ENCODE results near the gene C1QTNF12. TPM values are rescaled to one million over a fixed set of nuclear protein-coding genes. Genes with fewer than 3 reads are reported as not detected.

C1QTNF12 gene
- total RNA-seq, 1 donor from 2014 or later: 2.5 TPM

- Mint-ChIP-seq H3K4me3 (no peak overlapping the region), H3K36me3 (no peaks in the 10 kb centered on the region), H3K27me3 (peaks cover 5% of the 10 kb centered on the region), H3K9me3 (no peaks in the 10 kb centered on the region), H3K4me1 (ENCODE audit: unreplicated experiment) (no peaks in the 10 kb centered on the region), H3K27ac (no peak overlapping the region)
- DNase-seq (ENCODE audit: extremely low spot score, unreplicated experiment): no peak
- no peak for TF ChIP-seq CTCF (conservative IDR thresholded peaks at IDR 0.05)
Observed at GRCh38 chr1:1210726-1211540, 35.6 kb downstream of the C1QTNF12 start.

GRCh38 chr1:1208713-1209433 is 37.6 kb downstream of the C1QTNF12 start:
- H3K27ac Mint-ChIP-seq: no peak overlapping the region

GRCh38 chr1:1207571-1207892 is 39.0 kb downstream of the C1QTNF12 start:
- Mint-ChIP-seq H3K9me3 (no peaks in the 10 kb centered on the region), H3K4me3 (no peak overlapping the region), H3K27ac (no peak overlapping the region), H3K4me1 (ENCODE audit: unreplicated experiment) (no peaks in the 10 kb centered on the region), H3K27me3 (peaks cover 5% of the 10 kb centered on the region), H3K36me3 (no peaks in the 10 kb centered on the region)
- no peak for TF ChIP-seq CTCF (conservative IDR thresholded peaks at IDR 0.05)
- no peak for DNase-seq (ENCODE audit: extremely low spot score, unreplicated experiment)

More at GRCh38 chr1:1208713-1209433, 37.6 kb downstream of the C1QTNF12 start:
- Mint-ChIP-seq H3K27me3 (peaks cover 5% of the 10 kb centered on the region), H3K4me1 (ENCODE audit: unreplicated experiment) (no peaks in the 10 kb centered on the region), H3K4me3 (no peak overlapping the region), H3K36me3 (no peaks in the 10 kb centered on the region), H3K9me3 (no peaks in the 10 kb centered on the region)
- no peak for TF ChIP-seq CTCF (conservative IDR thresholded peaks at IDR 0.05)
- no peak for DNase-seq (ENCODE audit: extremely low spot score, unreplicated experiment)

GRCh38 chr1:1206966-1207531 is 39.5 kb downstream of the C1QTNF12 start:
- no peaks in the 10 kb centered on the region for H3K36me3 Mint-ChIP-seq
- H3K4me1 Mint-ChIP-seq (ENCODE audit: unreplicated experiment): no peaks in the 10 kb centered on the region
- peaks cover 5% of the 10 kb centered on the region for H3K27me3 Mint-ChIP-seq
- DNase-seq (ENCODE audit: extremely low spot score, unreplicated experiment): no peak
- no peak overlapping the region for H3K27ac Mint-ChIP-seq
- no peak for TF ChIP-seq CTCF (conservative IDR thresholded peaks at IDR 0.05)
- H3K9me3 Mint-ChIP-seq: no peaks in the 10 kb centered on the region
- H3K4me3 Mint-ChIP-seq: no peak overlapping the region

GRCh38 chr1:1206376-1206965 is 40.1 kb downstream of the C1QTNF12 start, which contains the start of gene TNFRSF18:
TSS of gene TNFRSF18 (minus strand) at chr1:1206592. CDS start at chr1:1206571, 21 bp downstream.
- Mint-ChIP-seq H3K4me1 (ENCODE audit: unreplicated experiment) (no peaks in the 10 kb centered on the region), H3K9me3 (no peaks in the 10 kb centered on the region), H3K36me3 (no peaks in the 10 kb centered on the region), H3K4me3 (no peak within 1 kb of the TSS), H3K27ac (no peak within 1 kb of the TSS), H3K27me3 (peaks cover 5% of the 10 kb centered on the region)
- no peak for TF ChIP-seq CTCF (conservative IDR thresholded peaks at IDR 0.05)
- DNase-seq (ENCODE audit: extremely low spot score, unreplicated experiment): no peak
